Measurements from ENCODE around the gene ARPC1A.

The ARPC1A gene

DNA sequence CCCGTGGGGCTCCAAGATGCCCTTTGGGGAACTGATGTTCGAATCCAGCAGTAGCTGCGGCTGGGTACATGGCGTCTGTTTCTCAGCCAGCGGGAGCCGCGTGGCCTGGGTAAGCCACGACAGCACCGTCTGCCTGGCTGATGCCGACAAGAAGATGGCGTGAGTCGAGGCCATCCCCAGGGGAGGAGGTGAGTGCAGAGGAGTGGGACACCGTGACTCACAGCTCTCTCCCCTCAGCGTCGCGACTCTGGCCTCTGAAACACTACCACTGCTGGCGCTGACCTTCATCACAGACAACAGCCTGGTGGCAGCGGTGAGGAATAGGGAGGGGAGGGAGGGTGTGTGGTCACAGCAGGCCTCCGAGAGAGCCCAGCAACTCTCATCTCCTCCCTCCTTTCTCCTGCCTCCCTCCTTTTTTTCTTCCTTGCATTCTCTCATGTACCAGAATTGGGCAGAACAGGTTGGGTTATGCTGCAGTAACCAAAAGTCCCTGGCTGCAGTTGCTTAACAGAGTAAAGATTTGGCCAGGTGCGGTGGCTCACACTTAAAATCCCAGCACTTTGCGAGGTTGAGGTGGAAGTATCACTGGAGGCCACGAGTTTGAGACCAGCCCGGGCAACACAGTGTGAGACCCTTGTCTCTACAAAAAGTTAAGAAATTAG is 65.4 kb downstream of the ARPC1A start:
- DNase-seq (ENCODE audit: low spot score) = no peak

DNA sequence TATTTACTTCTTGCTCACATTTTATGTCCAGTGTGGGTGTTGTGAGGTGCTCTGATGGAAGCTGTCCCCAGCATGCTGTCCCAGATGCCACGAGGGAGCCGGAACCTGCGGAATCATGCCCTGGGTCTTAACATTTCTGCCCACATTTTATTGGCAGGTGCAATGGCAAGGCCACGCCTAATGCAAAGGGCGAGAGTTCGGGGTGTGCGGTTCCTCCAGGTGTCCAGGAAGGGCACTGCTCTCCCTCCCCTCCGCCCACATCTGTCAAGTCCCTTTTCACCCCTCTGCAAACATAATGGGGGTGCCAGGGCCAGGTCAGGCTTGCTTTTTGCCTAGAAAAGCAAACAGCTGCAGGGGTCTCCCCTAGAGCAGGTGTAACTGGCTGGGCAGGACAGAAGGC is 66.3 kb downstream of the ARPC1A start:
- no peak for DNase-seq (ENCODE audit: low spot score)

- no peak for DNase-seq (ENCODE audit: low spot score)
These were observed 67.1 kb downstream of the ARPC1A start for GRCh38 chr7:99392659-99393354.

DNA sequence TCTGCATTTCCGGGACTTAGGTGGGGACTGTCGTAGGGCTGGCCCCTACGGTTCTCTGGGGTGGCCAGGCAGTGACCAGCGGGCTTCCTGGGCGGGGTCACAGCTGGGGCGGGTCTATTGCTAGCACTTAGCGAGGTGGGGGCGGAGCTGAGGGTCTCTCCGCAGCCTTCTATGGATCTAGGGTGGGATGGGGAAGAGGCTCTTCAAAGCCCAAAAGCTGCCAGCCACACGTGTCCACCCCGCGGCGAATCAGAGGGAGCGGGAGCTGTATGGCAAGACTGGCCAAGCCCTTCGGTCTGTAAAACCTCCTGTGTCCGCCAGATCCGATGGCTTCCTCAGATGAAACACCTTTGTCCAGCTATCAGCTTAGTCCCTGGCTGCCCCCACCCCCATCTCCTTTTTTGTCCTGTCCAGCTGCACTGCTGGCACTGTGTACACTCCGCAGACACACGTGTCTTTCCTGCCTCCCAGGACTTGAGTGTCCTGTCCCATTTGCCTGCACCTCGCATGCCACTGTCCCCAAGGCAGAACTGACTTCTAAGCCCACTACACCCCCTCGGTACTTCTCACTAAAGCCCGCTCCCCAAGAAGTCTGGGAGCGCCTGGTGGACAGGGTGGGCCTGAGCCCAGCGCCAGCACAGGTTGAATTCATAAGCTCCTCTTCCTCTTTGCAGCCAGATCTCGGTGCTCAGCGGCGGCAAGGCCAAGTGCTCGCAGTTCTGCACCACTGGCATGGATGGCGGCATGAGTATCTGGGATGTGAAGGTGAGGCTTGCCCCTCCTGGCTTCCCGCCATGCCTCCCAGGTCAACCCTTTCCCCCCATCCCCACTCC is 67.9 kb downstream of the ARPC1A start:
- no peak for DNase-seq (ENCODE audit: low spot score)

GRCh38 chr7:99394188-99394502 is 68.4 kb downstream of the ARPC1A start:
- no peak for DNase-seq (ENCODE audit: low spot score)

GRCh38 chr7:99395616-99396327 is 70.1 kb downstream of the ARPC1A start:
- no peak for DNase-seq (ENCODE audit: low spot score)

- DNase-seq (ENCODE audit: low spot score) = no peak
These were observed 71.0 kb downstream of the ARPC1A start for GRCh38 chr7:99396418-99397296.

DNA sequence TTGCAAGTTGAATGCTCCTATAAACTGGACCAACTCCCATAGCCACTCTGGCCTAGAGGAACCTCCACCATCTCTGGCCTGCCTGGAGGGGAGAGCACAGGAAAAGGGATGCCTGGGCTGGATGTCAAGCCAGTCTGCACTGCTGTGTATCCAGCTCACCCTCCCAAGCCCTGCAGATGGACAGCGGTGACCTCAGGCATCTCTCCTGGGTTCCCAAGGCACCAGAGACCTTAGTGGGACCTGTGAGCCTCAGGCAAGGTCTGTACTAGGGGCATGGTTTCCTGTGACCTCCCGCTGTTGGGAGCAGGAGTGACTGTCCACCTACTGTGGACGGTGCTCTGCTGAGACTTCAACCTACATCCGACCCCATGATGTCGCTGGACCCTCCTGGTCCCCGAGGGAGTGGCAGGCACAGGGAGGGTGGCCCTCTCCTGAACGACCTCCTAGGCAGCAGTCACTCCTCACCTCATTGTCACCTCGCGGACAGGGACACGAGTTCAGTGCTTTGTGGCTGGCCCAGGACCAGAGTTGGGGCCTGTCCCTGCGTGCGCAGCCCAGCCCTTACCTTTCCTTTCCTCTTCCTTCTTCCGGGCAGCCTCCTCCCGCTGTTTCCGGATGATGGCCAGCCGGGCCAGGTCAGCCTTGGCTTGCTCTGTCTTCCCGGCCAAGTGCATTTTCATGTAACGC is 71.7 kb downstream of the ARPC1A start:
- DNase-seq (ENCODE audit: low spot score) = no peak

- DNase-seq (ENCODE audit: low spot score) = no peak
These were observed 73.3 kb downstream of the ARPC1A start for GRCh38 chr7:99398891-99399445.

- no peak for DNase-seq (ENCODE audit: low spot score)
These were observed 73.9 kb downstream of the ARPC1A start for GRCh38 chr7:99399597-99399996.

GRCh38 chr7:99402854-99403253 is 77.2 kb downstream of the ARPC1A start:
- DNase-seq (ENCODE audit: low spot score) = no peak

- no peak for DNase-seq (ENCODE audit: low spot score)
These were observed 78.1 kb downstream of the ARPC1A start for GRCh38 chr7:99403764-99404163.

GRCh38 chr7:99404235-99404976 is 78.7 kb downstream of the ARPC1A start:
- DNase-seq (ENCODE audit: low spot score) = no peak

DNA sequence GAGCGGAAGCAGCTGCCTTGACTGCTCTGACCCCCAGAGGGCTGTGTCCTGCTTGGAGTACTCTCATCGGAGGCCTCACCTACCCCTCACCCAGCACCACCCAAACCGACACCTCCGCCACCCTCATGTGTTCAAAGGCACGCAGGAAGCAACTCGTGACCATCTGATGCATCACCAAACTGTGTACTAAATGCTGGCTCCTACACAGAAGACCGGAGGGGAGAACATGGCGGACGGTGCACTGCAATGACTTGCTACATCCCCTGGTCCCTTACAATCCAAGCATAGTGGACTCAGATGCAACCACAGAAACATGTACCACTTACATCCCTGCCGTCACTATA is 79.3 kb downstream of the ARPC1A start:
- DNase-seq (ENCODE audit: low spot score) = no peak

- no peak for DNase-seq (ENCODE audit: low spot score)
These were observed 80.9 kb downstream of the ARPC1A start for GRCh38 chr7:99406557-99406956.

GRCh38 chr7:99407872-99408378 is 82.2 kb downstream of the ARPC1A start:
- peak; percentile 42 for DNase-seq (ENCODE audit: low spot score)

DNA sequence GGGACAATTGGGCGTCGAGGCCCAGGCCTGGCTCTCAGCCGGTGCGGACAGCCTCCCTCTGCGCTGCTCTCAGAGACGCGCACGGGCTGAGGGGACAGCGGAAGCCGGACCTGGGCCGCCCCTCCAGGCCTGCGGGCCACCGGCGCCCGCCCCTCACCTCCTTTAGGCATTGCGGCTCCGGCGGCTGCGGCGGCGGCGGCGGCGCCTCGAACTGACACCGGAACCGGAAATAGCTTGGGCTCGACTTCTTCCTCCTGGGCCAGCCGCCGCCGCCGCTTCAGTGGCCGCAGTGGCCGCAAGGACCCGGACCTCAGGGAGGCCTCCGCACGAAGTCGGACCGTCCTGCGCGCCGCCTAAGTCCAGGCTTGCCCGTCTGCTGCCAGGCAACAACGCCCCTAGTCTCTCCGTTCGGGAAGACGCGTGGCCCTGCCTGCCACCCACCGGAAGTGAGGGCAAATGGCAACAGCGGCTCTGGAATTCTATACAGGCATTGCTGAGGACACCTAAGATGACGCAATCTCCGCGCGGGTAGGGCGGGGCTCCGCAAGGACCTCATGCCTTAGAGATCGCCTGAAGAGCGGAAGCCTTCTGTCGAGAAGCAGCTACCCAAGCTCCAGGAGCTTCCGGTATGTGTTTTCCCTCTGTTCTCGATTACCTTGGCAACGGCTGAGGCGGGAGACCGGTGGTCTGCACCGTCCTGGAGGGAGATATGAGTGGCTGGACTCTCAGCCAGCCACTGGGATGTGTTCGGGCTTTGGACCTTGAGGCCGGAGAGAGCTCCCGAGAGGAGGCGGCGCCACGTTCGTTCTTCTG is 82.9 kb downstream of the ARPC1A start, which contains the start of the genes BUD31 and PDAP1:
Gene BUD31 (plus strand): TSS at position 591 of the 813 bp plus-strand sequence. CDS start 2,124 bp downstream, outside the sequence.
Gene PDAP1 (minus strand): TSS at position 219 of the 813 bp plus-strand sequence. CDS start 49 bp downstream, at position 170.
- DNase-seq (ENCODE audit: low spot score) = peak; percentile 94

GRCh38 chr7:99409192-99409572 is 83.5 kb downstream of the ARPC1A start:
- DNase-seq (ENCODE audit: low spot score) = peak; percentile 45

DNA sequence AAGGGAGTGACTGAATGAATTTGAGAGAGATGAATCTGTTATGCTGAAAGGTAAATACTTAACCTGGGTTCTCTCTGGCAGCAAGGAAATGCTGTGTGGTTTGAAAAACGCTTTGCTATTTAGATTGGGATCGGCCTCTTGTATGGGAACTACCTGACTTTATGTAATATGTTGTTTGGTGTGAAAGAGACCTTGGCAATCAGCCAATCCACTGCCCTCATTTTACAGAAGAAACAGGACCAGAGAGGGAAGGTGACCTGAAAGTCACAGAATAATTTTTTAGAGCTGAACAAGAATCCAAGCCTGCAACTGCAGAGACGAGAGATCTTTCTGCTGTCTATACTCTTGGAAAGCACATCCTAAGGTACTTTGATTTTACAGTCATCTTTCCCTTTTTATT is 84.1 kb downstream of the ARPC1A start:
- DNase-seq (ENCODE audit: low spot score) = no peak
